Activated T-cell treated with anti-CD3 and anti-CD28 coated beads, Interleukin-2, amount 50 U/mL, for 4 hours (primary cell): ENCODE data around the gene GYPC. TPM values are rescaled to one million over a fixed set of nuclear protein-coding genes. Genes with fewer than 3 reads are reported as not detected.
A peak's percentile ranks its signal among the peaks of the same experiment; 100 is the strongest.

ENCODE experiments used
- ATAC-seq, 2 donors: fragments of 200-7000 bp; cut with Tn5 transposase; one replicate each; pipeline ENCODE4 v1.10.0; 2021
- DNase-seq: peaks from one replicate; pipeline ENCODE4 v3.0.0-alpha.2; 2020
- H3K27me3 Mint-ChIP-seq: one replicate; pipeline ENCODE4 v1.8.0; 2021; ENCODE audit warnings: low read depth, mixed read lengths
- H3K36me3 Mint-ChIP-seq: one replicate; pipeline ENCODE4 v1.8.0; 2022; ENCODE audit warnings: mixed read lengths; ENCODE audit not compliant: insufficient read depth
- H3K4me1 Mint-ChIP-seq: one replicate; pipeline ENCODE4 v1.8.0; 2021; ENCODE audit warnings: low read depth, mixed read lengths
- H3K4me3 Mint-ChIP-seq: one replicate; pipeline ENCODE4 v1.8.0; 2021; ENCODE audit warnings: mild to moderate bottlenecking, moderate library complexity, mixed read lengths
- H3K9me3 Mint-ChIP-seq: one replicate; pipeline ENCODE4 v1.8.0; 2021; ENCODE audit warnings: mixed read lengths
- total RNA-seq, 3 donors: library from RNA; stranded (reverse); gene quantifications; one replicate each; pipeline ENCODE4 v1.2.1, GENCODE V29; 2021

Gene GYPC
- total RNA-seq, 3 donors from 2014 or later, result 85.2 to 98.3 (median 93.4) TPM

DNA sequence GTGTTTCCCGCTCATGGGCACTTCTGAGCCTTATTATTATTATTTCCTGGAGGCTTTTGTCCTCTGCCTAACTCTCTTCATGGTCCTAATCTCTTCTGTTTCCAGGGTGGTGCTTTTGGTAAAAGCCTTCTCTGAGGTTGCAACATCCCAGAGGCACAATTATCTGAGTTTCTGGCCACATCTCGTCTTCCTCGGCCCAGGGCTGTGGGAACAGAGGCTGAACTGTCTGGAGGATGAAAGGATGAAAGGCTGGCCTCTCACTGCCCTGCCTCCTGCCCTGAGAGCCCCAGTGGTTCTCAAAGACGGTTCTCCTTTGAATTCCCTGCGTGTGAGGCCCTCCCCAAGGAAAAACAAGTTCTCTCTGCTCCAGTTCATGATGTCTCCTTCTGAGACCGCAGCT is 13.8 kb downstream of the GYPC start:
- DNase-seq, result no peak
- no peak for ATAC-seq
- no peaks in the 10 kb centered on the region for H3K27me3 Mint-ChIP-seq
- H3K9me3 Mint-ChIP-seq, result no peaks in the 10 kb centered on the region
- H3K4me1 Mint-ChIP-seq, result peaks cover 62% of the 10 kb centered on the region
- H3K4me3 Mint-ChIP-seq, result no peak overlapping the region
- peaks cover 14% of the 10 kb centered on the region for H3K36me3 Mint-ChIP-seq

DNA sequence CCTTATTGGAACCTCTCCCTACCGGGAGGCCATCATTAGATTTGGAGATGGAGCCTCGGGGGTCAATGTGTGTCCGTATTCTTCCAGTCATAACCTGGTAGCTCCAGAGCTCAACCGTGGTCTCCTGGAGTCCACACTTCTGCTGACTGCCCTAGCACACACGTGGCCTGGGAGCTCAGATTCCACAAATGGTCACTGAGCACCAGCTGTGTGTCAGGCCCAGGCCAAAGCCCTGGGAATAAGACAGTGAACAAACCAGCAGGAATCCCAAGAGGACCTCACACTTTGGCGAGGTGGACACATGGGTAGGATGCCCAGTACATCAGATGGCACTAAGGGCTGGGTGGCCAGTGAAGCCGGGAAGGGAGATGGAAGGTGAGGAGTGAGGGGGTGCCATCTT is 15.5 kb downstream of the GYPC start:
- H3K36me3 Mint-ChIP-seq, result peaks cover 27% of the 10 kb centered on the region
- no peak for ATAC-seq
- H3K4me3 Mint-ChIP-seq, result no peak overlapping the region
- no peak for DNase-seq
- H3K4me1 Mint-ChIP-seq, result peaks cover 52% of the 10 kb centered on the region
- H3K27me3 Mint-ChIP-seq, result no peaks in the 10 kb centered on the region
- H3K9me3 Mint-ChIP-seq, result peaks cover 10% of the 10 kb centered on the region

DNA sequence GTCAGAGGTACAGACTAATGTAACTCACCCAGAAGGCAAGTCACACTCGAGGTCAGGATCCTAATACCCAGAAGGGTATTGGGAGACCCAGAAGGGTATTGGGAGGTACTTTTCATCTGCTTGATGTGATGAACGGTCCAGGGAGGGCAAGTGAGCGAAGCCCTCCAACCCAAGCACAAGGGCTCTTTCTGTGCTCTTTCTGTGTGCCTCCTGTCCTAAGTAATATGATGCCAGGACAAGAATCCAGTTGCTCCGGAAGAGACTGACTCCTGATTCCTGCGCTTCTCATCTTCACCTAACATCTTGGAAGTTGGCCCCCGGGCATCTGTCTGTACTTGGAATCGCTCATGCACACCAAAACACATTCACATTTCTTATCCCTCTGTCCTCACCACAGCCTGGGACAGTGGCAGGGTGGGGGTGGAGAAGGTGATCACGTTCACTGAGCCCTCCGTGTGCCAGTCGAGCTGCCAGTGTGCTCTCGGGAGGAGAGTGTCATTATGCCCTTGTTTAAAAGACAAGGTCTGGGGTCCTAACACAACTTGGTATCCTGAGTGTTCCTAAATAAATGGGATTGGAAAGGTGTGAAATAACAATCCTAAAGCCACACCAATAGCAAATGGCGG is 17.1 kb downstream of the GYPC start:
- Mint-ChIP-seq H3K27me3 (no peaks in the 10 kb centered on the region), H3K4me1 (peaks cover 48% of the 10 kb centered on the region), H3K4me3 (no peak overlapping the region), H3K36me3 (peaks cover 33% of the 10 kb centered on the region), H3K9me3 (peaks cover 10% of the 10 kb centered on the region)
- no peak for DNase-seq
- no peak for ATAC-seq

DNA sequence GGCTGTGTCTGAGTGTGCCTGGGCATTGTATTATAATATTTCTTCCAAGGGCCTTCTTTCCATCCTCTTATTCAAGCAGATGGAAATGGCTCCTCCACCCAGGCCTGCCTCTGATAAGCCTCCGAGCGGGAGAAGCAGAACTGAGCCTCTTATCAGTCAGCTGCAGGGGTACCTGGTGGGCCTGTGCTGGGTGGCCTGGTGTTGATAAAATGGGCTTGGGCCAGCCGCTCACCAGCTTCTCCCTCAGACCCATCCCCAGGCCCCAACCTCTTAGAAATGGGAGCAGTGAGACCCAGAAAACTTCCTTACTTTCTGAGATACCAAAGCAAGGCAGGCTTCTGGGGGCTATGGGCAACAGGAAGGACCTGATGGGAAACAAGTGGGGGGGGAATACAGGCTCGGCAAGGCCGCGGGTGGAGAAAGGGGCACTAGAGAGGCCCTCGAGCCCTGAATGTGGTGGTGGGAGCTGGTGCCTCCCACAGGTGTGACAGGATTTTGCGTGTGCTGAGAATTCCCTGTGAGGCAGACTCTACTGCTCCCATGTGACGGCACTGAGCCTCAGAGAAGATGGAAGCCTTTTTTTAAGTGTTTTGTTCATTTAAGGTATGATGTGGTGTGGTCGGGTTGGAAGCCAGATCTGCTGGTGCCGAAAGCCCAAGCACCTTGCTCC is 18.3 kb downstream of the GYPC start:
- DNase-seq, result no peak
- H3K4me3 Mint-ChIP-seq, result no peak overlapping the region
- ATAC-seq, result no peak
- H3K9me3 Mint-ChIP-seq, result peaks cover 10% of the 10 kb centered on the region
- H3K4me1 Mint-ChIP-seq, result peaks cover 44% of the 10 kb centered on the region
- peaks cover 36% of the 10 kb centered on the region for H3K36me3 Mint-ChIP-seq
- no peaks in the 10 kb centered on the region for H3K27me3 Mint-ChIP-seq

DNA sequence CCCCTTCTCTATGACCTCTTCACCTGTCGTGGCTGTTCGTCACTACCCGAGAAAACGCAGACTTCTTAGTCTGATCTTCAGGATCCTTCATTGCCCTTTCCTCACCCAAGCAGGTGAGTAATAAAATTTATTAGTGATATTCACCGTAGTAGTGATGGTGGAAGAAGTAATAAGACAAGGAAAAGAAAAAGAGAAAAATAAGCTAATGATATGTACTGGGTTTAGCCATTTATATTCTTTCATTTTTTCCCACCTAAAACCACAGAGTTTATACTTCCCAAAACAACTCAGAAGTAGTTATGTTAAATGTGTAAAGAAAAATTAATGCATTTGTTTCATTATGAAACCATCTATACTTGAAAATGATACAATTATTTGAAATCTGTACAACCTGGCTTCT is 19.7 kb downstream of the GYPC start:
- Mint-ChIP-seq H3K9me3 (peaks cover 10% of the 10 kb centered on the region), H3K4me1 (peaks cover 39% of the 10 kb centered on the region), H3K4me3 (no peak overlapping the region), H3K36me3 (peaks cover 41% of the 10 kb centered on the region), H3K27me3 (no peaks in the 10 kb centered on the region)
- DNase-seq (no peak), ATAC-seq (no peak)

DNA sequence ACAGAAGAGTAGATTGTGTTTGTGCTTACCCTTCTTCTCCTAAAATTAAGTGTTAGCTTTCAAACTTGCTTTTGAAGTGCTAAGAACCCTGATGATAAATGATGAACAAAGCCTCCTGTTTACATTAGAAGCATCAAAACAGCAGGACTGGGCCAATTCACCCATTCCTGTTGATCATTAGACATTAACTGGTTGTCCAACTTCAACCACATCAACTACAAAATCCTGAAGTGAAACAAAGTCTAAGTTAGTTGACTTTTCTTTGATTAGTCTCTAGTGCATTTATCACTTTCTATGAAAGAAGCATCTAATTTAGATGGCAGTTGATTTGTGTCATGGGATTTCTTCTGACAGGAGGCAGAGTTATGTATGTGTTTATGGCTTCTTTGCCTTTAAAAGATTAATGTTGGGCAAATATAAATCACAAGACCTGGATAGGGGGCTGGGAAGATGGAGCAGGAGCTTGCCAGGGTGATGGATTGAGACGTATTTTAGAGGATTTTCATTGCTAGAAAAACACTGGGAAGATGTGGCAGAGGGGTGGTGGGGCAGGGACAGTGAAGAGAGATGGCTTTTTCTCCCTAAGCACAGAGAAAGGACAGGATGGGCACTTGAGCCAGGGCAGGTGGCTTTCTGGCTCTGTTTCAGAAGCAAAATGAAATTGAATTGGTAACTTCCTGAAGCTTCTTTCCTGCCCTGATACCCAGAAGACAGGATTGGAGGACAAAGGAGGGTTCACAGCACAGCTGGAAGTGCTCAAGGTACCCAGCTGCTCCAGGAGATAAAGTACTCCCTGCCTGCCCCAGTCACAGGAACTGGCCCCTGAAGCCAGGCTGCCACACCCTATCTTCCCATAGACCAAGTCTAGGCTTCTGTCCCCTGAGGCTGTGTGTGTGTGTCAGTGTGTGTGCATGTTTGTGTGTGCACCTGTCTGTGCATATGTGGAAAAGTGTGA is 20.5 kb downstream of the GYPC start:
- peaks cover 37% of the 10 kb centered on the region for H3K4me1 Mint-ChIP-seq
- no peak overlapping the region for H3K4me3 Mint-ChIP-seq

DNA sequence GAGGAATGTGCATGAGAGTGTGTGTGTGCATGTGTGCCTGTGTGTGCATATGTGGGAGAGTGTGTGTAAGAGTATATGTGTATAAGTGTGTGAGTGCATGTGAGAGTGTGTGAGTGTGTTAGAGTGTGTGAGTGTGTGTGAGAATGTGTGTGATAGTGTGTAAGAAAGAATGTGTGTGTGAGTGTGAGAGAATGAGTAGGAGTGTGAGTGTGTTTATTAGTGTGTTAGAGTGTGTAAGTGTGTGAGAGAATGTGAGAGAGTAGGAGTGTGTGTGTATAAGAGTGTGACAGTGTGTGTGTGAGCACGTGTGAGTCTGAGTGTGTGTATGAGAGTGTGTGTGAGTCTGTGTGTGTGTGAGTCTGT is 21.2 kb downstream of the GYPC start:
- H3K4me1 Mint-ChIP-seq, result peaks cover 31% of the 10 kb centered on the region
- DNase-seq (no peak), ATAC-seq (no peak)
- H3K27me3 Mint-ChIP-seq, result no peaks in the 10 kb centered on the region
- H3K4me3 Mint-ChIP-seq, result no peak overlapping the region
- H3K36me3 Mint-ChIP-seq, result peaks cover 47% of the 10 kb centered on the region
- H3K9me3 Mint-ChIP-seq, result peaks cover 10% of the 10 kb centered on the region

More for the DNA sequence above, 20.5 kb downstream of the GYPC start:
- H3K27me3 Mint-ChIP-seq, result no peaks in the 10 kb centered on the region
- peaks cover 46% of the 10 kb centered on the region for H3K36me3 Mint-ChIP-seq
- DNase-seq (no peak), ATAC-seq (no peak)
- peaks cover 10% of the 10 kb centered on the region for H3K9me3 Mint-ChIP-seq

DNA sequence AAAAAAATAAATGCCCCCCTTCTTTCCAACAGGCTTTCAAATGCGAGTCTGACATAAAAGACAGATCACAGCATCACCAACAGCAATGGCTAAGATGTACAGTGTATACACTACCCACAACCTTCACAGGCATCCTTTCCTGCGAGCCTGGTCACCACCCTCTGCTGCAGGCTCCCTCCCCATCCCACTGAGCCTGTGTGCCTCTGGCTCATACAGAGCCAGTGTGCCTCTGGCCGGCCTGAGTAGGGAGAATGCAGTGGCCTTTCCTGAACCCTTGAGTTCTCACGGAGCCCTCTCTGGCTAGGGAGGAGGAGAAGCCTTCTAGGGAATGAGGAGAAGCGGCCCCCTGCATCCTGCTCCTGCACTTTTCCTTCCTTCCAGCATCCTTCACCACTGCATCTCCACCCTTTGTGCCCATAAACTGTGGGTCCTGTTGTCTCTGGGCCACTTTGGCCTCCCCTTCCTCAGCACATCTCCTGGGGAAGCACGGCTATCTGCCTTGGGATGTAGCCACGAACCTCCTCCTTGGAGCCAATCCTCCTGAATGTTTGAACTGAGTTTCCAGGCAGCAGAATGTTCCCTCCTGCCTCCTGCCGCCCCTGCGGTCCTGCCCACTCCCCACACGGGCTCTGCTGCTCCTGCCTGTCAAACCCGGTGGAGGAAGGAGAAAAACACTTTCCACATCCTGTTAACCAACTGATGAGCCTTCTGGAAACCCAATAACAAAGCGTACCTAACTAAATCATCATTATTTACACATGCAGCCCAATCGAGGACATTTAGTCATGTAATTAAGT is 22.5 kb downstream of the GYPC start:
- no peak for ATAC-seq
- Mint-ChIP-seq H3K36me3 (peaks cover 50% of the 10 kb centered on the region), H3K9me3 (peaks cover 10% of the 10 kb centered on the region), H3K4me1 (peaks cover 24% of the 10 kb centered on the region), H3K4me3 (peak overlapping the region; percentile 4), H3K27me3 (no peaks in the 10 kb centered on the region)
- no peak for DNase-seq

DNA sequence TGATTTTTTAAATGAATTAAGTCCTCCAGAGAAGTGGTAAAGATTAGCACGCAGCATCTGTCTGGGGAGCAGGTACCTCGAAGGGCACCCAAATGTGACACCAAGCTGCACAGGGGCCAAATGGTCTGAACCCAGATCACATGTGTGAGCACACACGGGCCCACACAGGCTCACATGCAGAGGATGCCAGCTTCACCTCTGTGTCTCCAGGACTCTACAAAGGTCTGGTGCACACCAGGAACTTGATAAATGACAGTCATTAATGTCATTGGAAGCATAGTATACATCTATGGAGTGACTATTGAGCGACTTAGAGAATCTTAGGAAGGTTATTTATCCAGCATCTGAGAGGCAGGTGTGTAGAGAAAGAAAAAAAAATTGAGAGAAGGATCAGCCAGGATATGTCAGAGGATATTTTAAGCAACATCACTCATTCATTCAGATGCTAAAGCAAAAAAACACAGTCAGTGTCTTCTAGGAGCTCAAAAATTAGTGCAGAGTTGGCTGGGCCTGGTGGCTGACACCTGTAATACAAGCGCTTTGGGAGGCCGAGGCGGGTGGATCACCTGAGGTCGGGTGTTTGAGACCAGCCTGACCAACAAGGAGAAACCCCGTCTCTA is 23.2 kb downstream of the GYPC start:
- peaks cover 27% of the 10 kb centered on the region for H3K4me1 Mint-ChIP-seq

DNA sequence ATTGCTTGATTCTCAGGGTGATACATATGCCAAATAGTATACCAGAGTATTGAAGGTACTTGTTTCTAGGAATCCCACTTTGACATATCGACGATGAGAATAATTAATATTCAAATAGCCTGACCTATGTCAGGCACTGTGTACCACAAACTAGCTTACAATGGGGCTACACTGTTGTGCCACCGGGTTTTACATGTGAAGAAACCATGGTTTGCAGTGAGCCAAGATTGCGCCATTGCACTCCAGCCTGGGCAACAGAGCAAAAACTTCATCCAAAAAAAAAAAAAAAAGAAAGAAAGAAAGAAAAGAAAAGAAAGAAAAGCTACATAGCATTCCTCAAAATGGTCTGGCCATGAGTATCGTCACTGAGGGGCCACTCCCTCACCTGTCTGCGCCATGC is 25.5 kb downstream of the GYPC start:
- ATAC-seq (no peak), DNase-seq (no peak)
- H3K27me3 Mint-ChIP-seq, result no peaks in the 10 kb centered on the region
- H3K36me3 Mint-ChIP-seq, result peaks cover 49% of the 10 kb centered on the region
- peaks cover 22% of the 10 kb centered on the region for H3K4me1 Mint-ChIP-seq
- no peaks in the 10 kb centered on the region for H3K9me3 Mint-ChIP-seq
- H3K4me3 Mint-ChIP-seq, result no peak overlapping the region

More for the DNA sequence above, 23.2 kb downstream of the GYPC start:
- no peak overlapping the region for H3K4me3 Mint-ChIP-seq
- H3K36me3 Mint-ChIP-seq, result peaks cover 54% of the 10 kb centered on the region
- ATAC-seq (no peak), DNase-seq (no peak)
- no peaks in the 10 kb centered on the region for H3K27me3 Mint-ChIP-seq
- peaks cover 10% of the 10 kb centered on the region for H3K9me3 Mint-ChIP-seq

DNA sequence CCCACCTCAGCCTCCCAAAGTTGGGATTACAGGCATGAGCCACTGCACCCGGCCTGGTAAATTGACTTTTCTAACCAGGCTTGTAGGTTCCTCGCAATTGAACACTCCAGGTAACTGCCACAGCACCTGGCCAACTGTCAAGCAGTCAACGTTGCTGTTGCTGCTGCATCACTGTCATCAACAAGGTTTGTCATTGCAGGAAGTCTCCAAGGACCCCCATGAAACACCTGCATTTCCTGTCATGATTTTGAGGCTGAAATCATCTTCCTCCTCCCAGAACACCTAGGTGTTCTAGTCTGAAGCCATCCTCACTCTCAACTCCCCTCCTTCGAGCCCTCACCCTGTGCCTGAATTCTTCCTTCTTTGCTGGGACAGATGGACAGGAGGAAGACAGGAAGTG is 29.7 kb downstream of the GYPC start:
- ATAC-seq (no peak), DNase-seq (no peak)
- no peak overlapping the region for H3K4me3 Mint-ChIP-seq
- H3K4me1 Mint-ChIP-seq, result peaks cover 12% of the 10 kb centered on the region
- peaks cover 61% of the 10 kb centered on the region for H3K36me3 Mint-ChIP-seq
- no peaks in the 10 kb centered on the region for H3K27me3 Mint-ChIP-seq
- peaks cover 11% of the 10 kb centered on the region for H3K9me3 Mint-ChIP-seq

DNA sequence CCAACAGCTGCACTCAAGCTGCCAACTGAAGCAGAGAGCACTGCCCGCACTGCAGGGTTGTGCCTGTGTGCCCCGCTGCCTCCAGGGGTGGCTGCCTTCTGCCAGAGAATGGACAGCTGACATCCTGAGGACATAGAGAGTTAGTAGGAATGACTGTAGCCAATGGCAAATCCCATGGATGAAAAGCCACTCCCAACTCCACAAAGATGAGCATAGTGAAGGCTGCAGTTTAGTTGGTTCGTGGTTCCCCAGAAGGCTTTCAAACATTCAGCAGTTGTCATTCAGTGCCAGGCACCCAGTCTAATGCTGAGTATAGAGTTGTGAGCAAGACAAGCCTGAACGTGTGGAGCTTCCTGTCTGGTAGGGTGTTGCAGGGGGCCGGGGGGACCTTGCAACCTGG is 30.3 kb downstream of the GYPC start:
- Mint-ChIP-seq H3K4me3 (no peak overlapping the region), H3K4me1 (peaks cover 10% of the 10 kb centered on the region)
- no peak for ATAC-seq

DNA sequence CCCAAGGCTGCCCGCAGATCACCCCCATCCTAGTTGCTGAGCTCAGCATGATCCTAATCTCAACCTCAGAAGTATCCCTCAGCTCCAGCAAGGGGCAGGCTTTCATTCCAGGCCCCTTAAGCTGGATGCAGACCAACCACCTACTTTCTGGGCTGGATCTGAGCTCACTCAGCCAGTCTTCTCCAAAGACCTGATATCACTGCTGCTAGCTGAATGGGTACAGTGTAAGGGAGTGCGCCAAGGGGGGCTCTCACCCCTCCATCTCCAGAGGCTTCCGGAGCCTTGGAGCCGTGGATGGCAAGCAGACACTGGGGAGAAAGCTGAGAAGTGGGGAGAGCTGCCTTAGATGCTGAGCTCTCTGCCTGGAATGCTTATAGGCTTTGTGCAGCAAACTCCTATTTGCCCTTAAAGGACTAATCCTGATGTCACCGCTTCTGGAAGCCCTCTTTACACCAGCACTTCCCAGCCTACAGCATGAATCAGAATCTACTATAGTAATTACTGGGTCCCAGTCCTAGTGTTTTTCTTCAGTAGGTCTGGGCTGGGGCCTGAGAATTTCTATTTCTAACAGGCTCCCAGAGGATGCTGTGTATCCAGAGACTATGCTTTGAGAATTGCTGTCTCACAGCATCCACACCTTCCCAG is 31.0 kb downstream of the GYPC start:
- Mint-ChIP-seq H3K27me3 (no peaks in the 10 kb centered on the region), H3K36me3 (peaks cover 62% of the 10 kb centered on the region), H3K4me1 (peaks cover 10% of the 10 kb centered on the region), H3K9me3 (peaks cover 11% of the 10 kb centered on the region), H3K4me3 (no peak overlapping the region)
- no peak for ATAC-seq
- DNase-seq, result no peak

More for the DNA sequence above, 30.3 kb downstream of the GYPC start:
- no peaks in the 10 kb centered on the region for H3K27me3 Mint-ChIP-seq
- peaks cover 61% of the 10 kb centered on the region for H3K36me3 Mint-ChIP-seq
- H3K9me3 Mint-ChIP-seq, result peaks cover 11% of the 10 kb centered on the region
- DNase-seq, result no peak
